Measurements from ENCODE around the gene LRMDA.

DNA sequence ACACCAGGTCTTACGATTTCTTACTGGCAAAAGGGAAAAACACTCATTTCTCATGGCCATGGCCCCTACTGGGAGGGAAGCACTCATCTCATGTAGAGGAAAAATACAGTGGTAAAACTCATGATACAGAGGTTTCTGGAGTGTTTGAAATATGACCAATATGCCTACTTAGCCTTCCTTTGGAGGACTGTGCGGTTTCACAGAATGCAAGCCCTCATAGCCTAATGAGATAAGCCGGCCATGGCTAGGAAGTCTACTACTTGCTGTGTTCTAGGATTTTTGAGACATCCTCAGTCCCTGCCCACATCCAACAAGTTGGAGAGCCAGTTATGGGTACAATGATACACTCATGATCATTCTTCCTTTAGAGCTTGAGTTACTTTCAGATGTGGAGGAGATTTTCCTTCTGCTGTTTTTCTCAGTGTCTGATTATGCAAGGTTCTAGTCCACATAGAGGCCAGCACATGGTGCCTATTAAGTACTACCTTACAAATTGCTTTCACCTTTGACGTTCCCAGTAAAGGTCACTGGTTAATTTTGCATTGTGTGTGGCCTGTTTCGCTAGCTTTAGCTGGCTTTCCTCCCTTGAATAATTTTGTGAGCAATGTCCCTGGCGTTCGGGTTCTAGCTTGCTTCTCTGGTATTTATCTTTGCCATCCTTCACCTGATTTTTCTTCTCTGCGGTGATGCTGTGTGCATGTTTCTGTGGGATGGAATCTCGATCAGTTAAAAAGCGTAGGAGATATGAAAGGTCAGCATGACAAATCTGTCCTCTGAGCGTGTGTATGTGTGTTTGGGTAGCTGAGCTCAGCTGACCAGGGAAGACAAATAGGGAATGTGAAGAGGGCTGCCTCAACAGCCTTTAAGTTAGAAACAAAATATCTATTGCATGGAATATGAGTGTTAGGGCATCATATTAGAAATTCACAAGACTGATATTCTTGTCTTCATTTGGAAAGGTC is 295.4 kb downstream of the LRMDA start:
- TF ChIP-seq, protein P1, sequence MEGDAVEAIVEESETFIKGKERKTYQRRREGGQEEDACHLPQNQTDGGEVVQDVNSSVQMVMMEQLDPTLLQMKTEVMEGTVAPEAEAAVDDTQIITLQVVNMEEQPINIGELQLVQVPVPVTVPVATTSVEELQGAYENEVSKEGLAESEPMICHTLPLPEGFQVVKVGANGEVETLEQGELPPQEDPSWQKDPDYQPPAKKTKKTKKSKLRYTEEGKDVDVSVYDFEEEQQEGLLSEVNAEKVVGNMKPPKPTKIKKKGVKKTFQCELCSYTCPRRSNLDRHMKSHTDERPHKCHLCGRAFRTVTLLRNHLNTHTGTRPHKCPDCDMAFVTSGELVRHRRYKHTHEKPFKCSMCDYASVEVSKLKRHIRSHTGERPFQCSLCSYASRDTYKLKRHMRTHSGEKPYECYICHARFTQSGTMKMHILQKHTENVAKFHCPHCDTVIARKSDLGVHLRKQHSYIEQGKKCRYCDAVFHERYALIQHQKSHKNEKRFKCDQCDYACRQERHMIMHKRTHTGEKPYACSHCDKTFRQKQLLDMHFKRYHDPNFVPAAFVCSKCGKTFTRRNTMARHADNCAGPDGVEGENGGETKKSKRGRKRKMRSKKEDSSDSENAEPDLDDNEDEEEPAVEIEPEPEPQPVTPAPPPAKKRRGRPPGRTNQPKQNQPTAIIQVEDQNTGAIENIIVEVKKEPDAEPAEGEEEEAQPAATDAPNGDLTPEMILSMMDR (IDR thresholded peaks at IDR 0.05 in 2 of 3, conservative IDR thresholded peaks at IDR 0.05 in 1 of 3; ENCODE audit: borderline replicate concordance in 1 of 3, insufficient read depth in 1 of 3, low read depth in 2 of 3, low read length in 2 of 3) = no peak
- TF ChIP-seq POLR2A (IDR thresholded peaks at IDR 0.05; ENCODE audit: borderline replicate concordance, extremely low read depth, insufficient read depth, insufficient read length) = no peak
- TF ChIP-seq EZH2phosphoT487 (IDR thresholded peaks at IDR 0.05; ENCODE audit: borderline replicate concordance) = no peak
- TF ChIP-seq RAD21 (IDR thresholded peaks at IDR 0.05; ENCODE audit: low read depth) = no peak
- no peak for TF ChIP-seq EGR1 (IDR thresholded peaks at IDR 0.05; ENCODE audit: low read depth)
- TF ChIP-seq JUND (IDR thresholded peaks at IDR 0.05) = no peak

All from HCT116 (cell line).